Liver (tissue), 9 donors: ENCODE data around the gene STOX1. TPM values are rescaled to one million over a fixed set of nuclear protein-coding genes. Genes with fewer than 3 reads are reported as not detected.

Experiments used
- DNase-seq: peaks from one replicate; pipeline ENCODE4 v3.0.0-alpha.2; 2017; ENCODE audit warnings: low spot score
- H3K27ac ChIP-seq, 2 donors: one replicate each; pipeline ENCODE4 v1.7.0; 2013; ENCODE audit warnings: inconsistent platforms in 2 of 2, low read length in 2 of 2, control low read depth in 1 of 2, low read depth in 1 of 2, mild to moderate bottlenecking in 1 of 2
- H3K27me3 ChIP-seq, 4 donors: one replicate each; pipeline versions ENCODE4 v1.6.1 to v1.7.0; 2013; ENCODE audit warnings: low read length in 3 of 4, inconsistent platforms in 1 of 4, mild to moderate bottlenecking in 1 of 4, moderate library complexity in 1 of 4; ENCODE audit not compliant: control insufficient read depth in 4 of 4, insufficient read depth in 4 of 4
- H3K36me3 ChIP-seq, 4 donors: one replicate each; pipeline versions ENCODE4 v1.6.1 to v1.7.0; 2013; ENCODE audit warnings: low read length in 3 of 4, mild to moderate bottlenecking in 3 of 4, low read depth in 1 of 4, moderate library complexity in 1 of 4; ENCODE audit not compliant: control insufficient read depth in 4 of 4, insufficient read depth in 3 of 4
- H3K4me1 ChIP-seq, 4 donors: one replicate each; pipeline versions ENCODE4 v1.6.1 to v1.7.0; 2013; ENCODE audit warnings: low read length in 3 of 4, mild to moderate bottlenecking in 3 of 4, moderate library complexity in 1 of 4; ENCODE audit not compliant: control insufficient read depth in 4 of 4, insufficient read depth in 4 of 4
- H3K4me3 ChIP-seq, 3 donors: one replicate each; pipeline versions ENCODE4 v1.6.1 to v1.7.0; 2013; ENCODE audit warnings: low read length in 3 of 3, control low read depth in 1 of 3, low read depth in 1 of 3, mild to moderate bottlenecking in 1 of 3
- H3K9ac ChIP-seq, 2 donors: one replicate each; pipeline ENCODE4 v1.7.0; 2013; ENCODE audit warnings: low read length in 2 of 2, mild to moderate bottlenecking in 2 of 2, moderate library complexity in 2 of 2, control low read depth in 1 of 2, low read depth in 1 of 2
- H3K9me3 ChIP-seq, 4 donors: one replicate each; pipeline versions ENCODE4 v1.6.1 to v1.7.0; 2013; ENCODE audit warnings: low read length in 3 of 4; ENCODE audit not compliant: control insufficient read depth in 4 of 4
- EGR1 ChIP-seq, 2 donors: IDR thresholded peaks; 2 replicates each; pipeline ENCODE4 v1.6.1; 2016 to 2018; ENCODE audit warnings: antibody characterized with exemption in 2 of 2, low read depth in 2 of 2
- FOXA1 ChIP-seq: IDR thresholded peaks from 2 replicates; pipeline ENCODE4 v1.6.1; 2016; ENCODE audit warnings: antibody characterized with exemption
- FOXA2 ChIP-seq: IDR thresholded peaks from 2 replicates; pipeline ENCODE4 v1.6.1; 2016; ENCODE audit warnings: antibody characterized with exemption
- GABPA ChIP-seq, 2 donors: IDR thresholded peaks in 1 of 2; conservative IDR thresholded peaks in 1 of 2; 2 replicates each; pipeline ENCODE4 v1.6.1; 2016; ENCODE audit warnings: antibody characterized with exemption in 2 of 2, mild to moderate bottlenecking in 1 of 2, moderate library complexity in 1 of 2
- HNF4A ChIP-seq, 2 donors: conservative IDR thresholded peaks; 2 replicates each; pipeline ENCODE4 v1.6.1; 2016; ENCODE audit warnings: antibody characterized with exemption in 2 of 2, mild to moderate bottlenecking in 2 of 2
- HNF4G ChIP-seq: IDR thresholded peaks from 2 replicates; pipeline ENCODE4 v1.6.1; 2016; ENCODE audit warnings: antibody characterized with exemption
- JUND ChIP-seq, 2 donors: IDR thresholded peaks; 2 replicates each; pipeline ENCODE4 v1.6.1; 2016; ENCODE audit warnings: antibody characterized with exemption in 2 of 2
- NR2F2 ChIP-seq: IDR thresholded peaks from 2 replicates; pipeline ENCODE4 v1.6.1; 2016; ENCODE audit warnings: antibody characterized with exemption
- RAD21 ChIP-seq, 2 donors: IDR thresholded peaks; 2 replicates each; pipeline ENCODE4 v1.6.1; 2016; ENCODE audit warnings: antibody characterized with exemption in 2 of 2, mild to moderate bottlenecking in 2 of 2
- RXRA ChIP-seq, 2 donors: IDR thresholded peaks; 2 replicates each; pipeline ENCODE4 v1.6.1; 2017 to 2018; ENCODE audit warnings: antibody characterized with exemption in 2 of 2, mild to moderate bottlenecking in 1 of 2
- SP1 ChIP-seq: IDR thresholded peaks from 2 replicates; pipeline ENCODE4 v1.6.1; 2018; ENCODE audit warnings: antibody characterized with exemption, mild to moderate bottlenecking
- TAF1 ChIP-seq: conservative IDR thresholded peaks from 2 replicates; pipeline ENCODE4 v1.6.1; 2016; ENCODE audit warnings: antibody characterized with exemption, mild to moderate bottlenecking
- YY1 ChIP-seq: IDR thresholded peaks from 2 replicates; pipeline ENCODE4 v1.6.1; 2016; ENCODE audit warnings: antibody characterized with exemption, mild to moderate bottlenecking
- WGBS: extraction: QIAGEN DNeasy Blood & Tissue Kit; methylation state at CpG from one replicate; pipeline ENCODE4 v1.1.7; 2013; 5-methylcytosine and 5-hydroxymethylcytosine counted together
- polyA plus RNA-seq, 2 donors: library from polyadenylated mRNA; stranded (reverse) in 1 of 2; unstranded in 1 of 2; fragments of 200-250 nt in 1 of 2; fragments of >200 nt in 1 of 2; fragmentation: Nextera tagmentation in 1 of 2; extraction: Ambion mirVana in 1 of 2; gene quantifications; one replicate each; pipeline versions ENCODE4 v1.2.1 to v1.2.3, GENCODE V29; 2013 to 2015
- total RNA-seq, 2 donors: library from RNA; depleted of rRNA; stranded (reverse); fragments of >200 nt; gene quantifications; one replicate each; pipeline ENCODE4 v1.2.3, GENCODE V29; 2014
- TF ChIP-seq, protein P1 (sequence below): IDR thresholded peaks from 2 replicates; pipeline ENCODE4 v1.6.1; 2016; ENCODE audit warnings: antibody characterized with exemption
- TF ChIP-seq, protein P2 (sequence below): fragments of 150-350 bp; IDR thresholded peaks from 2 replicates; pipeline ENCODE4 v1.5.1; 2017; ENCODE audit warnings: improper control_type of control experiment, low read depth, low read length; ENCODE audit not compliant: missing input control
- TF ChIP-seq, protein P3 (sequence below): IDR thresholded peaks from 2 replicates; pipeline ENCODE4 v1.6.1; 2016; ENCODE audit warnings: antibody characterized with exemption, mild to moderate bottlenecking
- donor health status: healthy.
- donor health status: healthy.
- donor health status: healthy.
- donor health status: healthy.
- donor health status: healthy.

The STOX1 gene
- total and polyA plus RNA-seq, 4 donors, result 0.18 to 2.6 (median 0.33) TPM; not detected in 1

DNA sequence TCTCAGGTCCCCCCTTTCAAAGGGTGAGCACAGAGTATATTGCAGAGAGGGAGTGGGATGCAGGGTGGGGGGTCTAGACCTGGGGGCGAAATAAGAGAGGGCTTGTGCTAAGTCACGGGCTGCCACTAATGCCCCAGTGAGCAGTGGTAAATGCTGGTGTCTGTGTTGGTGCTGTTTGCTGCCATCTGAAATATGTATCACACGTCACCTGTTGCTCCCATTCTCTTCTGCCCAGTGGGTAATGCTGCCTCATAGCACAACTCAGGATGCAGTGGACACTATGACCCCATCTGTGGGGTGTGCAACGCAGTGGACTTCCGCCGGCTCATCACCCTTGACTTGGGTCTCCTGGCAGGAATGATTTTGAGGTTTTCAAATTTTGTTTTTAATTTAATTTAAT lies 2.6 kb downstream of the STOX1 start:
- Histone ChIP-seq H3K9me3 (no peaks in the 10 kb centered on the region), H3K27ac (no peak overlapping the region), H3K4me1 (peaks cover 2 to 10% (median 7%) of the 10 kb centered on the region in 4 donors), H3K27me3 (no peaks in the 10 kb centered on the region), H3K36me3 (no peaks in the 10 kb centered on the region), H3K9ac (no peak overlapping the region), H3K4me3 (no peak overlapping the region)
- TF ChIP-seq HNF4G, result no peak
- TF ChIP-seq, protein P1, sequence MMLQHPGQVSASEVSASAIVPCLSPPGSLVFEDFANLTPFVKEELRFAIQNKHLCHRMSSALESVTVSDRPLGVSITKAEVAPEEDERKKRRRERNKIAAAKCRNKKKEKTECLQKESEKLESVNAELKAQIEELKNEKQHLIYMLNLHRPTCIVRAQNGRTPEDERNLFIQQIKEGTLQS, result no peak
- no peak for TF ChIP-seq HNF4A (conservative IDR thresholded peaks at IDR 0.05)
- WGBS, result 91% methylated on average over 6 of the region's 6 CpGs
- no peak for DNase-seq

DNA sequence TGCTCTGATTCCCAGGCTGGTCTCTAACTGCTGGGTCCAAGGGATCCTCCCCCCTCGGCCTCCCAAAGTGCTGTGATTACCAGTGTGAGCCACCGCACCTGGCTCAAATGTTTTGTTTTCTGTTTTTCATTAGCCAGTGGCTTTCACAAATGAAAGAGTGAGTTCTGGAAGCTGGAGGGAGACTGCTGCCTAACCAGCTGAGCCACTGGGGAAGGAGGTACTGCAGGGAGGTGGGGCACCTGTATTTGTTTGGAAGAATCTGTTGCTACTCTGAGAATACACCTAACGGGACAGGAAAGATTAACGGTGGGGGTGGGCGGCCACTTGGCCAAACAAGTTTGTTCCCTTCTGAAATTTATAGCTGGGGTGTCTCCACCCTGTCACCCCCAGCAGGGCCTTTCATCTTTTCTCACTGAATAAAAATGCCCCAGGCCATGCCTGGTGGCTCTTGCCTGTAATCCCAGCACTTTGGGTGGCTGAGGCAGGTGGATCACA lies 4.7 kb downstream of the STOX1 start:
- TF ChIP-seq HNF4G, result no peak
- TF ChIP-seq SP1, result no peak
- TF ChIP-seq GABPA (IDR thresholded peaks at IDR 0.05 in 1 of 2, conservative IDR thresholded peaks at IDR 0.05 in 1 of 2), result no peak
- no peak for TF ChIP-seq TAF1
- no peak for TF ChIP-seq EGR1 (IDR thresholded peaks at IDR 0.05; ENCODE audit: low read depth in 2 of 2)
- no peak for TF ChIP-seq HNF4A (conservative IDR thresholded peaks at IDR 0.05)
- TF ChIP-seq JUND (IDR thresholded peaks at IDR 0.05), result no peak
- TF ChIP-seq FOXA2, result no peak
- TF ChIP-seq YY1, result no peak
- no peak for TF ChIP-seq RAD21 (IDR thresholded peaks at IDR 0.05)
- TF ChIP-seq, protein P1, result no peak
- no peak for TF ChIP-seq FOXA1
- TF ChIP-seq, protein P2, sequence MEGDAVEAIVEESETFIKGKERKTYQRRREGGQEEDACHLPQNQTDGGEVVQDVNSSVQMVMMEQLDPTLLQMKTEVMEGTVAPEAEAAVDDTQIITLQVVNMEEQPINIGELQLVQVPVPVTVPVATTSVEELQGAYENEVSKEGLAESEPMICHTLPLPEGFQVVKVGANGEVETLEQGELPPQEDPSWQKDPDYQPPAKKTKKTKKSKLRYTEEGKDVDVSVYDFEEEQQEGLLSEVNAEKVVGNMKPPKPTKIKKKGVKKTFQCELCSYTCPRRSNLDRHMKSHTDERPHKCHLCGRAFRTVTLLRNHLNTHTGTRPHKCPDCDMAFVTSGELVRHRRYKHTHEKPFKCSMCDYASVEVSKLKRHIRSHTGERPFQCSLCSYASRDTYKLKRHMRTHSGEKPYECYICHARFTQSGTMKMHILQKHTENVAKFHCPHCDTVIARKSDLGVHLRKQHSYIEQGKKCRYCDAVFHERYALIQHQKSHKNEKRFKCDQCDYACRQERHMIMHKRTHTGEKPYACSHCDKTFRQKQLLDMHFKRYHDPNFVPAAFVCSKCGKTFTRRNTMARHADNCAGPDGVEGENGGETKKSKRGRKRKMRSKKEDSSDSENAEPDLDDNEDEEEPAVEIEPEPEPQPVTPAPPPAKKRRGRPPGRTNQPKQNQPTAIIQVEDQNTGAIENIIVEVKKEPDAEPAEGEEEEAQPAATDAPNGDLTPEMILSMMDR, result no peak
- TF ChIP-seq RXRA (IDR thresholded peaks at IDR 0.05), result no peak
- TF ChIP-seq NR2F2, result no peak
- Histone ChIP-seq H3K4me1 (peaks cover 0 to 6% (median 3%) of the 10 kb centered on the region in 4 donors), H3K9me3 (no peaks in the 10 kb centered on the region), H3K27ac (no peak overlapping the region), H3K27me3 (no peaks in the 10 kb centered on the region), H3K9ac (no peak overlapping the region), H3K4me3 (no peak overlapping the region), H3K36me3 (no peaks in the 10 kb centered on the region)
- DNase-seq, result no peak
- WGBS, result 89% methylated on average over 5 of the region's 5 CpGs

DNA sequence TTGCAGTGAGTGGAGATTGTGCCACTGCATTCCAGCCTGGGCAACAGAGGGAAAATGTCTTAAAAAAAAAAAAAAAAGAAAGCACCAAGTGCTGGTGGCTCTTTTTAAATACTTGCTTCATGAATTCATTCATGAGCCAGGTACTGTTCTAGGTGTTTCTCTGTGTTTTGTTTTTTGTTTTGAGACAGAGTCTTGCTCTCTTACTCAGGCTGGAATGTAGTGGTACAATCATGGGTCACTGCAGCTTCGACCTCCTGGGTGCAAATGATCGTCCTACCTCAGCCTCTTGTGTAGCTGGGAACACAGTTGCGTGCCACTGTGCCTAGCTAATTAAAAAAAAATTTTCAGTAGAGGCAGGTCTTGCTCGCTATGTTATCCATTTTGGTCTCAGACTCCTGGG lies 5.3 kb downstream of the STOX1 start:
- no peak for DNase-seq
- H3K4me1 ChIP-seq, result peaks cover 0 to 4% (median 2%) of the 10 kb centered on the region in 4 donors
- 91% methylated on average over 4 of the region's 4 CpGs for WGBS
- H3K9me3 ChIP-seq, result no peaks in the 10 kb centered on the region
- H3K36me3 ChIP-seq, result no peaks in the 10 kb centered on the region
- TF ChIP-seq, protein P3, sequence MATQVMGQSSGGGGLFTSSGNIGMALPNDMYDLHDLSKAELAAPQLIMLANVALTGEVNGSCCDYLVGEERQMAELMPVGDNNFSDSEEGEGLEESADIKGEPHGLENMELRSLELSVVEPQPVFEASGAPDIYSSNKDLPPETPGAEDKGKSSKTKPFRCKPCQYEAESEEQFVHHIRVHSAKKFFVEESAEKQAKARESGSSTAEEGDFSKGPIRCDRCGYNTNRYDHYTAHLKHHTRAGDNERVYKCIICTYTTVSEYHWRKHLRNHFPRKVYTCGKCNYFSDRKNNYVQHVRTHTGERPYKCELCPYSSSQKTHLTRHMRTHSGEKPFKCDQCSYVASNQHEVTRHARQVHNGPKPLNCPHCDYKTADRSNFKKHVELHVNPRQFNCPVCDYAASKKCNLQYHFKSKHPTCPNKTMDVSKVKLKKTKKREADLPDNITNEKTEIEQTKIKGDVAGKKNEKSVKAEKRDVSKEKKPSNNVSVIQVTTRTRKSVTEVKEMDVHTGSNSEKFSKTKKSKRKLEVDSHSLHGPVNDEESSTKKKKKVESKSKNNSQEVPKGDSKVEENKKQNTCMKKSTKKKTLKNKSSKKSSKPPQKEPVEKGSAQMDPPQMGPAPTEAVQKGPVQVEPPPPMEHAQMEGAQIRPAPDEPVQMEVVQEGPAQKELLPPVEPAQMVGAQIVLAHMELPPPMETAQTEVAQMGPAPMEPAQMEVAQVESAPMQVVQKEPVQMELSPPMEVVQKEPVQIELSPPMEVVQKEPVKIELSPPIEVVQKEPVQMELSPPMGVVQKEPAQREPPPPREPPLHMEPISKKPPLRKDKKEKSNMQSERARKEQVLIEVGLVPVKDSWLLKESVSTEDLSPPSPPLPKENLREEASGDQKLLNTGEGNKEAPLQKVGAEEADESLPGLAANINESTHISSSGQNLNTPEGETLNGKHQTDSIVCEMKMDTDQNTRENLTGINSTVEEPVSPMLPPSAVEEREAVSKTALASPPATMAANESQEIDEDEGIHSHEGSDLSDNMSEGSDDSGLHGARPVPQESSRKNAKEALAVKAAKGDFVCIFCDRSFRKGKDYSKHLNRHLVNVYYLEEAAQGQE, result no peak
- TF ChIP-seq NR2F2 (no peak), HNF4G (no peak), EGR1 (IDR thresholded peaks at IDR 0.05; ENCODE audit: low read depth in 2 of 2) (no peak), RAD21 (IDR thresholded peaks at IDR 0.05) (no peak), RXRA (IDR thresholded peaks at IDR 0.05) (no peak), YY1 (no peak), SP1 (no peak), GABPA (IDR thresholded peaks at IDR 0.05 in 1 of 2, conservative IDR thresholded peaks at IDR 0.05 in 1 of 2) (no peak)
- TF ChIP-seq, protein P2, result no peak
- no peak overlapping the region for H3K27ac ChIP-seq
- H3K4me3 ChIP-seq, result no peak overlapping the region
- H3K9ac ChIP-seq, result no peak overlapping the region
- H3K27me3 ChIP-seq, result no peaks in the 10 kb centered on the region
